ENCODE data around the gene SCGB2A2. TPM values are rescaled to one million over a fixed set of nuclear protein-coding genes. Genes with fewer than 3 reads are reported as not detected.

SCGB2A2 gene
- total RNA-seq, 1 donor from 2014 or later, result not detected

GRCh38 chr11:62298975-62299374 is 29.0 kb downstream of the SCGB2A2 start, which contains the start of gene SCGB1D4:
SCGB1D4 (minus strand) TSS chr11:62299075; CDS start chr11:62299010, 65 bp downstream.
- H3K4me1 Mint-ChIP-seq (ENCODE audit: unreplicated experiment), result no peaks in the 10 kb centered on the region
- TF ChIP-seq, protein P1, sequence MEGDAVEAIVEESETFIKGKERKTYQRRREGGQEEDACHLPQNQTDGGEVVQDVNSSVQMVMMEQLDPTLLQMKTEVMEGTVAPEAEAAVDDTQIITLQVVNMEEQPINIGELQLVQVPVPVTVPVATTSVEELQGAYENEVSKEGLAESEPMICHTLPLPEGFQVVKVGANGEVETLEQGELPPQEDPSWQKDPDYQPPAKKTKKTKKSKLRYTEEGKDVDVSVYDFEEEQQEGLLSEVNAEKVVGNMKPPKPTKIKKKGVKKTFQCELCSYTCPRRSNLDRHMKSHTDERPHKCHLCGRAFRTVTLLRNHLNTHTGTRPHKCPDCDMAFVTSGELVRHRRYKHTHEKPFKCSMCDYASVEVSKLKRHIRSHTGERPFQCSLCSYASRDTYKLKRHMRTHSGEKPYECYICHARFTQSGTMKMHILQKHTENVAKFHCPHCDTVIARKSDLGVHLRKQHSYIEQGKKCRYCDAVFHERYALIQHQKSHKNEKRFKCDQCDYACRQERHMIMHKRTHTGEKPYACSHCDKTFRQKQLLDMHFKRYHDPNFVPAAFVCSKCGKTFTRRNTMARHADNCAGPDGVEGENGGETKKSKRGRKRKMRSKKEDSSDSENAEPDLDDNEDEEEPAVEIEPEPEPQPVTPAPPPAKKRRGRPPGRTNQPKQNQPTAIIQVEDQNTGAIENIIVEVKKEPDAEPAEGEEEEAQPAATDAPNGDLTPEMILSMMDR (conservative IDR thresholded peaks at IDR 0.05), result no peak
- H3K4me3 Mint-ChIP-seq, result no peak within 1 kb of the TSS
- H3K27me3 Mint-ChIP-seq, result peaks cover 46% of the 10 kb centered on the region
- H3K36me3 Mint-ChIP-seq, result no peaks in the 10 kb centered on the region
- no peak within 1 kb of the TSS for H3K27ac Mint-ChIP-seq
- no peak for DNase-seq (ENCODE audit: extremely low spot score, unreplicated experiment)
- no peaks in the 10 kb centered on the region for H3K9me3 Mint-ChIP-seq

DNA sequence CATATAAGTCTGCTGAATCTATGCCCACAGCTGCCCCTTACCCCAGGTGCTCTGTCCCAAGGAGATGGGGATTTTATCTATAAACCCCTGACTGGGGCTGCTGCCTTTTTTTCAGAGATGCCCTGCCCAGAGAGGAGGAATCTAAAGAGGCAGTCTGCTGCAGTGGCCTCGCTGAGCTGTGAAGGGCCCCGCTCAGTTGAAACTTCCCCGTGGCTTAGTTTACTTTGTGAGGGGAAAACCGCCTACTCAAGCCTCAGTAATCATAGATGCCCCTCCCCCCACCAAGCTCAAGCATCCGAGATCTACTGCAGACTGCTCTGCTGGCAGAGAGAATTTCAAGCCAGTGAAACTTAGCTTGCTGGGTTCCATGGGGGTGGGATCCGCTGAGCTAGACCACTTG is 36.3 kb downstream of the SCGB2A2 start:
- no peak overlapping the region for H3K27ac Mint-ChIP-seq
- no peaks in the 10 kb centered on the region for H3K9me3 Mint-ChIP-seq
- TF ChIP-seq, protein P1 (conservative IDR thresholded peaks at IDR 0.05), result no peak
- DNase-seq (ENCODE audit: extremely low spot score, unreplicated experiment), result no peak
- H3K27me3 Mint-ChIP-seq, result peaks cover 31% of the 10 kb centered on the region
- H3K36me3 Mint-ChIP-seq, result no peaks in the 10 kb centered on the region
- no peak overlapping the region for H3K4me3 Mint-ChIP-seq
- H3K4me1 Mint-ChIP-seq (ENCODE audit: unreplicated experiment), result no peaks in the 10 kb centered on the region

DNA sequence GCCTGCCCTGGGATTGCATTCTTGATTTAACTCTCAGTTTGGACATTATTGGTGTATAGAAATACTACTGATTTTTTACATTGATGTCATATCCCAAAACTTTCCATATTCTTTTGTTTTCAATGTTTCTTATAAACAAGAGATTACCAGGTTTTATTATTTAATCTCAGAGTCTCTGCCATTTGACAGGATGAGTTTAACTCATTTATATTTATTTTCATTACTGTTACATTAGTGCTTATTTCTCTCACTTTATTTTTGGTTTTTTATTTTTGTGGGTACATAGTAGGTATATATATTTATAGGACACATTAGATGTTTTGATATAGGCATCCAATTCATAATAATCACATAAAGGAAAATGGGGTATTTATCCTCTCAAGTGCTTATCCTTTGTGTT is 38.0 kb downstream of the SCGB2A2 start:
- Mint-ChIP-seq H3K9me3 (no peaks in the 10 kb centered on the region), H3K27ac (no peak overlapping the region), H3K36me3 (no peaks in the 10 kb centered on the region), H3K4me1 (ENCODE audit: unreplicated experiment) (no peaks in the 10 kb centered on the region), H3K4me3 (no peak overlapping the region), H3K27me3 (peaks cover 25% of the 10 kb centered on the region)
- TF ChIP-seq, protein P1 (conservative IDR thresholded peaks at IDR 0.05), result no peak
- DNase-seq (ENCODE audit: extremely low spot score, unreplicated experiment), result no peak

GRCh38 chr11:62309991-62310390 is 40.0 kb downstream of the SCGB2A2 start:
- TF ChIP-seq, protein P1 (conservative IDR thresholded peaks at IDR 0.05), result no peak
- no peak overlapping the region for H3K4me3 Mint-ChIP-seq
- H3K27ac Mint-ChIP-seq, result no peak overlapping the region
- no peaks in the 10 kb centered on the region for H3K9me3 Mint-ChIP-seq
- H3K27me3 Mint-ChIP-seq, result peaks cover 32% of the 10 kb centered on the region
- H3K36me3 Mint-ChIP-seq, result no peaks in the 10 kb centered on the region
- no peaks in the 10 kb centered on the region for H3K4me1 Mint-ChIP-seq (ENCODE audit: unreplicated experiment)
- DNase-seq (ENCODE audit: extremely low spot score, unreplicated experiment), result no peak

- H3K4me1 Mint-ChIP-seq (ENCODE audit: unreplicated experiment), result no peaks in the 10 kb centered on the region
- TF ChIP-seq, protein P1 (conservative IDR thresholded peaks at IDR 0.05), result no peak
- no peak overlapping the region for H3K4me3 Mint-ChIP-seq
- H3K9me3 Mint-ChIP-seq, result no peaks in the 10 kb centered on the region
- H3K27ac Mint-ChIP-seq, result no peak overlapping the region
- peaks cover 37% of the 10 kb centered on the region for H3K27me3 Mint-ChIP-seq
- H3K36me3 Mint-ChIP-seq, result no peaks in the 10 kb centered on the region
- DNase-seq (ENCODE audit: extremely low spot score, unreplicated experiment), result no peak
Observed at GRCh38 chr11:62315431-62315830, 45.5 kb downstream of the SCGB2A2 start.

GRCh38 chr11:62322524-62322923 is 52.6 kb downstream of the SCGB2A2 start:
- no peaks in the 10 kb centered on the region for H3K36me3 Mint-ChIP-seq
- no peak overlapping the region for H3K4me3 Mint-ChIP-seq
- TF ChIP-seq, protein P1 (conservative IDR thresholded peaks at IDR 0.05), result no peak
- H3K9me3 Mint-ChIP-seq, result no peaks in the 10 kb centered on the region
- peaks cover 12% of the 10 kb centered on the region for H3K4me1 Mint-ChIP-seq (ENCODE audit: unreplicated experiment)
- H3K27me3 Mint-ChIP-seq, result peaks cover 35% of the 10 kb centered on the region
- no peak for DNase-seq (ENCODE audit: extremely low spot score, unreplicated experiment)
- H3K27ac Mint-ChIP-seq, result no peak overlapping the region
